Stimulated activated CD4-positive, alpha-beta T cell treated with anti-CD3 and anti-CD28 coated beads, Interleukin-1b, Interleukin-23, amount 100 ng/mL, for 24 hours (primary cell): Measurements from ENCODE around the gene CD302.
"Not testable (repeated sequence)": the region's sequence is repeated elsewhere in the genome, so short reads cannot be mapped to it uniquely, and the experiment has no call there.

ENCODE experiments used
- DNase-seq, 4 experiments: peaks; one replicate each; pipeline ENCODE4 v3.0.0-alpha.2; 2020; ENCODE audit warnings: low read depth in 4 of 4, low spot score in 1 of 4

Gene CD302, protein sequence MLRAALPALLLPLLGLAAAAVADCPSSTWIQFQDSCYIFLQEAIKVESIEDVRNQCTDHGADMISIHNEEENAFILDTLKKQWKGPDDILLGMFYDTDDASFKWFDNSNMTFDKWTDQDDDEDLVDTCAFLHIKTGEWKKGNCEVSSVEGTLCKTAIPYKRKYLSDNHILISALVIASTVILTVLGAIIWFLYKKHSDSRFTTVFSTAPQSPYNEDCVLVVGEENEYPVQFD

DNA sequence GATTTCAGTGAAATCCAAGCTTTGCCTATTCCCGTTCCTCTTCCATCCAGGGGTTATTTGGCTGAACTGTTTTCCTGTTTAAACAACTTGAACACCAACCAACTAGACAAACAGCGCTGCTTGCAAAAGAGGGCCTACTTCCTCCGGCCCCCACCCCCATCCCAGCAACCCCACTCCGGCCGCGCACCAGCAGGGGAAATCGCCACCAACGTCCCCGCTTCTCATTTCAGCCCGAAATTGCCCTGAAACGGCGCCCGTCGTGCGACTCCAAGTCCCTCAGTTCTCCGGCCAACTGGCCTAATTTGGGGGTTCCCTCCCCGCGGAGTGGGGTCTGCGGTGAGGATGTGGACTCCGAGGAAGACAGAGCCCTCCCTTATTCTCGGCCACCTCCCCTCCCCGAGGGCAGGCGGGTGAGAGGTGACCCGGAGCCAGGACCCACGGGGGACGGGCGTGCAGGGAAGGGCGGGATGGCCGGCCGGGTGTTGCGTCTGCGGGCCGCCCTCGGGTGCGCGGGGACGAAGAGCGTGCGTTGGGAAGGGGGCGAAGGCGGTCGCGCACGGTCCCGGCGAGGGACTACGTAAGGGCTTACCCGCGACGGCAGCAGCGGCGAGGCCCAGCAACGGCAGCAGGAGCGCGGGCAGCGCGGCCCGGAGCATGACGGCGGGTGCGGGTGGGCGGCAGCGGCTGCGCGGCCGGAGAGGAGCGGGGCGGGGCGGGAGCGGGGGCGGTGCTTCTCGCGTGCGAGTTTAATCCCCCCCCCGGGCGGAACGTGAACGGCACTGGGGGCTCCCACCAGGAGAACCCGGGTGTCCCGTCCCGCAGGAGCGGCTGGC lies at the start of gene CD302:
Gene CD302 (minus strand): TSS at position 666 of the 833 bp plus-strand sequence. CDS start 10 bp downstream, at position 656.
- peak in 3 of 4 experiments; percentile 14 to 29 (median 25) for DNase-seq

GRCh38 chr2:159846564-159846963 lies 48.6 kb upstream of the CD302 start:
- DNase-seq, result no peak

DNA sequence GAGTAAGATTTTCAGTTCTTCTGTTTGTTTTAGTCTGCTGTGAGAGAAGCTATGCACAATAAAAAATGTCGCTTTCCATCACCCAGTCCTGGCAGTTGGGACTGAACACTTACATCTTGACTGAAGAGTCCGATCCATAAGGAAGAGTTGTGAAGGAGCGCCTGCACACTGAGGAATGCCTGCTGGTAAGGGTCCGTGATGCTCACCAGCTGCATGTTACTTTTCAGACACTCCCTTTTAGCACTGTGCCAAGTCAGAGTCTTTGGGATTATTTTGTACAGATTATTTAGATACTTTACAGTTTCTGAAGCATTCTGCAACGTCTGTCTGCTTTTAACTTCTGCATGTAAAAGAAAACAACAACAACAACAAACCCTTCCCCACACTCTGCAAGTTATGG lies 42.6 kb upstream of the CD302 start:
- DNase-seq, result no peak

- no peak for DNase-seq
Measured at GRCh38 chr2:159832858-159833257, 34.9 kb upstream of the CD302 start.

DNA sequence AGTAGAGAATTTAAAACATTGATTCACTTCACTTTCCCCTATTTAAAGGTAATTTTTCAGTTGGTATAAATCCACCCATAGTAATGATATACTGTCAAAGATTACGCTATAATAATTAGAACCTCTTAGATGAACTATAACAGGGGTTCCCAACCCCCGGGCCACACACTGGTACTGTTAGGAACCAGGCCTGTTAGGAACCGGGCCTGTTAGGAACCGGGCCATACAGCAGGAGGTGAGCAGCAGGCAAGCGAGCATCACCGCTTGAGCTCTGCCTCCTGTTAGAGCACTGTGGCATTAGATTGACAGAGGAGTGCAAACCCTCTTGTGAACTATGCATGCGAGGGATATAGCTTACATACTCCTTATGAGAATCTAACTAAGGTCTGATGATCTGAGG lies 34.0 kb upstream of the CD302 start:
- no peak for DNase-seq

- DNase-seq, result no peak
Measured at GRCh38 chr2:159829376-159829775, 31.4 kb upstream of the CD302 start.

GRCh38 chr2:159828738-159829137 lies 30.7 kb upstream of the CD302 start:
- no peak for DNase-seq

GRCh38 chr2:159822478-159822833 lies 24.4 kb upstream of the CD302 start:
- not testable (repeated sequence) for DNase-seq

DNA sequence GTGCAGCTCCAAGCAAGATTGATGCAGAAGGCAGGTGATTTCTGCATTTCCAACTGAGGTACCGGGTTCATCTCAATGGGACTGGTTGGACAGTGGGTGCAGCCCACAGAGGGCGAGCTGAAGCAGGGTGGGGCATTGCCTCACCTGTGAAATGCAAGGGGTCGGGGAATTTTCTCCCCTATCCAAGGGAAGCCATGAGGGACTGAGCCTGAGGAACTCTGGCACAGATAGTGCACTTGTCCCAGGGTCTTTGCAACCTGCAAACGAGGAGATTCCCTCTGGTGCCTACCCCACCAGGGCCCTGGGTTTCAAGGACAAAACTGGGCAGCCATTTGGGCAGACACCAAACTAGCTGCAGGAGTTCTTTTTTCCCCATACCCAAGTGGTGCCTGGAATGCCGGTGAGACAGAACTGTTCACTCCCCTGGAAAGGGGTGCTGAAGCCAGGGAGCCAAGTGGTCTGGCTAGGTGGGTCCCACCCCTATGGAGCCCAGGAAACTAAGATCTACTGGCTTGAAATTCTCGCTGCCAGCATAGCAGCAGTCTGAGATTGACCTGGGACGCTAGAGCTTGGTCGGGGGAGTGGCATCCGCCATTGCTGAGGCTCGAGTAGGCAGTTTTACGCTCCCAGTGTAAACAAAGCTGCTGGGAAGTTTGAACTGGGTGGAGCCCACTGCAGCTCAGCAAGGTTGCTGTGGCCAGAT lies 23.9 kb upstream of the CD302 start:
- DNase-seq, result not testable (repeated sequence)

GRCh38 chr2:159818940-159819339 lies 20.9 kb upstream of the CD302 start:
- no peak for DNase-seq

- no peak for DNase-seq
Measured at GRCh38 chr2:159817283-159817682, 19.3 kb upstream of the CD302 start.

GRCh38 chr2:159811232-159811631 lies 13.2 kb upstream of the CD302 start:
- DNase-seq, result no peak

DNA sequence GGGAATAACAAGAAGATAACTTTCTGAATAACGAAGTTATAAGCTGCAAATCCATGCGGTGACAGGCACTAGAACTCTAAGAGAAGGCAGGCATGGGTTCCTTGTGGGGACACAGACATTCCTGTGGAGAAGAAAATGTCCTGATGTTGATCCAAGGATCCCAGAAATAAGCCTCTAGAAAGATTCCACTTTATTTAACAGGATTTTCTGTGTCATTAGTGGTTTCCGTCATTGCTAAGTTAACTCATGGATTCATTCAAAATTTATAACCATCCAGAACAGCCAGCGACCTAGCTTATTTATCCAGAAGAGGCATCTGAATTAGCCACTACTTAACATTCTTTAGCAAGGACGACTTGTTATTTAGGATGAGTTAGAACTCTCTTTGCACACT lies 10.0 kb upstream of the CD302 start:
- DNase-seq, result no peak

GRCh38 chr2:159807183-159808031 lies 9.4 kb upstream of the CD302 start:
- DNase-seq, result no peak

GRCh38 chr2:159804941-159805340 lies 6.9 kb upstream of the CD302 start:
- no peak for DNase-seq

DNA sequence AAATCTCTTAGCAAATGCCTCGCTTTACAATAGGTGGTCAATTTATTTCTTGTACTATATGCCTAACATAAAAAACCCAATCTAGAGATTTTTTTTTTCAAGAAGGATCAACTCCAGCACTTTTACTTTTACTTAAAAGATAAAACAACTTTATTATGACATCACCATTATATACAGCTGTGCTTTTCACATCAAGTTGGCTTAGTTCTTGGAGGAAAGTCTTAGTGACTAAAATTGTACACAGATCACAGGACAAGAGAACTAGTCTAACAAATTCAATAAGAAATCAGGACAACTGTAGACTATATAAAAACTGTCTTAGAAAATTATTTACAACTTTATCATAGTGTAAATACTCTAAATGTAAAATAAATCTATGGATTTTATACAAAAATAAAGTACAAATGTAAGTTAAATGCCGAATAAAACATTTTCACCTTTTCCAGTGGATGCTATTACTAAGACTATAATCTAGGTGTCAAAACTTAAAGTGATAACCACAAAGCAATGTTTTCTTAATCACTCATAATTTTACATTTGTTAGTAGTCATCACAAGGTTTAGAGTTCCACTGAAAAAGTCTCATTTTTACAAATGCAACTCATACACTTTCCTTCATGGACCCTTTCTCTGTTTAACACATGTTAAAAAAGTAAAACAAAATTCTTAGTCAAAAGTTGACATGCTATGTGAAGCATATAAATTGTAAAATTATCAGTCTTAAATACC lies 5.4 kb upstream of the CD302 start:
- DNase-seq, result no peak

DNA sequence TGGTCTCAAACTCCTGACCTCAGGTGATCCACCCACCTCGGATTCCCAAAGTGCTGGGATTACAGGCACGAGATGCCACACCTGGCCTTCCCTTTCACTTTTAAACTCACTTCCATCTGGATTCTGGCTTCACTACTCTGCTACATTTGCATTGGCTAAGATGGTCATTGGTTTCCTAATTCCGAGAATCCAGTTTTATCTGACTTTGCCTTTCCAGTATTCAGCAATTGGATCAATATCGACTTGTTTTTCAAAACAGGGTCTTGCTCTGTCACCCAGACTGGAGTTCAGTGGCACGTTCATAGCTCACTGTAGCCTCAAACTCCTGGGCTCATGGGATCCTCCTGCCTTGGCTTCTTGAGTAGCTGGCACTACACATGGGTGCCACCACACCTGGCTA lies 4.7 kb upstream of the CD302 start:
- DNase-seq, result no peak

DNA sequence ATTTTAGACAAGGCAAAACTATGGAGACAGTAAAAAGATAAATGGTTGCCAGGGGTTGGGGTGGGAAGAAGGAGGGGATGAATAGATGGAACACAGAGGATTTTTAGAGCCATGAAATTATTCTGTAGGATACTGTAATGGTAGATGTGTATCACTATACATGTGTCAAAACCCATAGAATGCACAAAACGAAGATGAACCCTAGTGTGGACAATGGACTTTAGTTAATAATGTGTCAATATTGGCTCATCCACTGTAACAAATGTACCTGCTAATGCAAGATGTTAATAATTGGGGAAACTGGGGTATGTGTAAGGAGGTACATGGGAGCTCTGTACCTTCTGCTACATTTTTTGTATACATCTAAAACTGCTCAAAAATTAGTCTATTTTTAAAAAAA lies 1.8 kb upstream of the CD302 start:
- no peak for DNase-seq

DNA sequence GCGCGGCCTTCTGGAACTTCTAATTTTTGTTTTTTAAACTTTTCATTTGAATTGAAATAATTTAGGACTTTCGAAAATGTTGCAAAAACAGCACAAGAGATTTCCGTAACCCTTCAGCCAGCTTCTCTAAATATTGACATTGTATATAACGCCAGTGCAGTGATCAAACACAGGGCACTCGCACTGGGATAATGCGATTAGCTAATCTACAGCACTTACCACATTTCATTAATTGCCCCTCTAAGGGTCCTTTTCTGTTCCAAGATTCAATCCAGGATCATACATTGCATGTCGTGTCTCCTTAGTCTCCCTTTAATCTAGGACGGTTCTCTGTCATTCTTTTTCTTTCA lies 343 bp upstream of the CD302 start:
- no peak for DNase-seq

DNA sequence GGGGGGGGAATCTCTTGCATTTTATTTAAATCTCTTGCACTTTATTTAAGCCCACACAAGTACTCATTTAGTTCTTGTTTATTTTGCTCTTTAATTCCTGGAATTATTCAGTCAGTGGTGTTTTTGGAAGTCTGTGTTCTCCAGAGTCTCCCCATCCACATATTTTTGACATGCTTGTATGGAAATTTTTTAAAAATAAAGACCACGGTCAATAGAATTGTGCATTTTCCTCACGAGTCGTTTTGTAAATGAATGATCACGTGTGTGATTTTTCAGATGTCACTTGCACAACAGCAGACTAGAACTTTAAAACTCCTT lies 824 bp downstream of the CD302 start:
- DNase-seq, result no peak
